CD4-positive, CD25-positive, alpha-beta regulatory T cell (primary cell): ENCODE data around the gene SNX17. TPM values are rescaled to one million over a fixed set of nuclear protein-coding genes. Genes with fewer than 3 reads are reported as not detected.
A peak's percentile ranks its signal among the peaks of the same experiment; 100 is the strongest.

Experiments
- ATAC-seq, 2 donors: fragments of 150-1000 bp; cut with Tn5 transposase; one replicate each; pipeline ENCODE4 v1.10.0; 2021; ENCODE audit warnings: low read depth in 2 of 2, moderate number of reproducible peaks in 2 of 2, moderate library complexity in 1 of 2
- DNase-seq, 3 donors: peaks; one replicate each; pipeline versions ENCODE4 v3.0.0 to v3.0.0-alpha.2; 2012 to 2022; ENCODE audit warnings: mixed read lengths in 1 of 3
- H3K27ac ChIP-seq: one replicate; pipeline ENCODE4 v1.7.0; 2013; ENCODE audit warnings: mild to moderate bottlenecking, low read length; ENCODE audit not compliant: insufficient read depth, poor library complexity, severe bottlenecking
- H3K27me3 ChIP-seq: one replicate; pipeline ENCODE4 v1.7.0; 2013; ENCODE audit warnings: low read length; ENCODE audit not compliant: control insufficient read depth, insufficient read depth
- H3K36me3 ChIP-seq: one replicate; pipeline ENCODE4 v1.7.0; 2013; ENCODE audit warnings: mild to moderate bottlenecking, low read length, moderate library complexity; ENCODE audit not compliant: control insufficient read depth, insufficient read depth
- H3K4me1 ChIP-seq: 2 replicates; pipeline ENCODE4 v1.7.0; 2013; ENCODE audit warnings: mild to moderate bottlenecking, low read length; ENCODE audit not compliant: insufficient read depth, control insufficient read depth, poor library complexity, severe bottlenecking
- H3K4me3 ChIP-seq: one replicate; pipeline ENCODE4 v1.7.0; 2013; ENCODE audit warnings: low read depth, mild to moderate bottlenecking, low read length, moderate library complexity
- H3K9me3 ChIP-seq, 2 experiments: 1 replicate in 1 of 2; 2 replicates in 1 of 2; pipeline ENCODE4 v1.7.0; 2013; ENCODE audit warnings: low read length in 2 of 2, mild to moderate bottlenecking in 1 of 2, moderate library complexity in 1 of 2; ENCODE audit not compliant: control insufficient read depth in 2 of 2
- H3K27ac Mint-ChIP-seq, 3 donors: one replicate each; pipeline ENCODE4 v1.8.0; 2020 to 2022; ENCODE audit warnings: mild to moderate bottlenecking in 3 of 3, mixed read lengths in 3 of 3, moderate library complexity in 2 of 3
- H3K27me3 Mint-ChIP-seq: one replicate; pipeline ENCODE4 v1.8.0; 2022; ENCODE audit warnings: mild to moderate bottlenecking, mixed read lengths
- H3K36me3 Mint-ChIP-seq: one replicate; pipeline ENCODE4 v1.8.0; 2020; ENCODE audit warnings: mixed read lengths
- H3K4me1 Mint-ChIP-seq, 4 donors: one replicate each; pipeline ENCODE4 v1.8.0; 2020 to 2022; ENCODE audit warnings: mixed read lengths in 4 of 4, mild to moderate bottlenecking in 1 of 4
- H3K4me3 Mint-ChIP-seq, 4 donors: one replicate each; pipeline ENCODE4 v1.8.0; 2020 to 2022; ENCODE audit warnings: mild to moderate bottlenecking in 4 of 4, mixed read lengths in 4 of 4, moderate library complexity in 3 of 4
- H3K9me3 Mint-ChIP-seq, 7 donors: one replicate each; pipeline ENCODE4 v1.8.0; 2020 to 2022; ENCODE audit warnings: mixed read lengths in 7 of 7, mild to moderate bottlenecking in 3 of 7, moderate library complexity in 2 of 7
- polyA plus RNA-seq, 4 donors: library from polyadenylated mRNA; unstranded; fragments of 300-500 nt; fragmentation: Illumina TruSeq; gene quantifications; one replicate each; pipeline ENCODE4 v1.2.3, GENCODE V29; 2021
- total RNA-seq: library from RNA; stranded (reverse); gene quantifications from one replicate; pipeline ENCODE4 v1.2.3, GENCODE V29; 2022

The SNX17 gene
- total and polyA plus RNA-seq, 5 donors from 2014 or later: 85.5 to 262 (median 229) TPM

DNA sequence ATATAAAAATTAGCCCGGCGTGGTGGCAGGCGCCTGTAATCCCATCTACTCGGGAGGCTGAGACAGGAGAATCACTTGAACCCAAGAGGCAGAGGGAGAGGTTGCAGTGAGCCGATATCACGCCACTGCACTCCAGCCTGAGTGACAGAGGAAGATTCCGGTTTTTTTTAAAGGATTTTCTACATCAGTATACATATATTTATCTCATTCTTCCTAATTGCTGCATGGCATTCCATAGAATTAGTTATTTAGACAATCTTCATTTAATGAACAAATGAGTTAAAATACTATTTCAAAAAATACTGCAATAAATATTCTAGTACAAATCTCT, 15.9 kb upstream of the SNX17 start:
- Mint-ChIP-seq H3K4me3 (peak overlapping the region; percentile 95 to 100 (median 99)), H3K27ac (no peak overlapping the region), H3K9me3 (no peaks in the 10 kb centered on the region)

DNA sequence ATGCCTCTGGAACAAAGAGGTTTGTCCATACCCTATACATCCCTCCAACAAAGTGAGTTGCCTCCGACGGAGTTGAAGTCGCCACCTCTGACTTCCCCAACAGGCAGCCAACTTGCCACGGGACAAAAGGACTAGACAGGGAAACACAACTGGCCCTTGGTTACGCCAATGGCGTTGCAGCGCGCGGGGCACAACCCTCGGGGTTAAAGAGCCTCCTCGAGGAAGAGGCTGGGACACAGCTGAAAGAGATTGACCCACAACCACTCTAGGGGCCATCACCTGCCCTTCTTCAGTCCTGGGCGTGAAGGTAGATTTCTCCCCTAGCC, 14.4 kb upstream of the SNX17 start:
- Histone ChIP-seq H3K4me1 (peaks cover 54% of the 10 kb centered on the region), H3K9me3 (no peaks in the 10 kb centered on the region), H3K27ac (peak overlapping the region; percentile 92), H3K36me3 (no peaks in the 10 kb centered on the region), H3K4me3 (peak overlapping the region; percentile 96), H3K27me3 (no peaks in the 10 kb centered on the region)
- Mint-ChIP-seq H3K4me3 (peak overlapping the region; percentile 95 to 100 (median 99)), H3K27ac (peak overlapping the region; percentile 100), H3K27me3 (peaks cover 7% of the 10 kb centered on the region), H3K9me3 (no peaks in the 10 kb centered on the region), H3K36me3 (peaks cover 7% of the 10 kb centered on the region), H3K4me1 (peaks cover 23 to 68% (median 50%) of the 10 kb centered on the region in 4 donors)
- DNase-seq: peak in 1 of 3 donors; percentile 45
- ATAC-seq: peak; percentile 2 to 10

More for the DNA sequence above, 15.9 kb upstream of the SNX17 start:
- Histone ChIP-seq H3K4me1 (peaks cover 54% of the 10 kb centered on the region), H3K27me3 (no peaks in the 10 kb centered on the region), H3K4me3 (no peak overlapping the region), H3K36me3 (peaks cover 3% of the 10 kb centered on the region), H3K9me3 (no peaks in the 10 kb centered on the region), H3K27ac (no peak overlapping the region)
- H3K4me1 Mint-ChIP-seq: peaks cover 23 to 77% (median 55%) of the 10 kb centered on the region in 4 donors
- no peak for ATAC-seq
- no peak for DNase-seq
- H3K36me3 Mint-ChIP-seq: peaks cover 12% of the 10 kb centered on the region
- H3K27me3 Mint-ChIP-seq: peaks cover 7% of the 10 kb centered on the region

DNA sequence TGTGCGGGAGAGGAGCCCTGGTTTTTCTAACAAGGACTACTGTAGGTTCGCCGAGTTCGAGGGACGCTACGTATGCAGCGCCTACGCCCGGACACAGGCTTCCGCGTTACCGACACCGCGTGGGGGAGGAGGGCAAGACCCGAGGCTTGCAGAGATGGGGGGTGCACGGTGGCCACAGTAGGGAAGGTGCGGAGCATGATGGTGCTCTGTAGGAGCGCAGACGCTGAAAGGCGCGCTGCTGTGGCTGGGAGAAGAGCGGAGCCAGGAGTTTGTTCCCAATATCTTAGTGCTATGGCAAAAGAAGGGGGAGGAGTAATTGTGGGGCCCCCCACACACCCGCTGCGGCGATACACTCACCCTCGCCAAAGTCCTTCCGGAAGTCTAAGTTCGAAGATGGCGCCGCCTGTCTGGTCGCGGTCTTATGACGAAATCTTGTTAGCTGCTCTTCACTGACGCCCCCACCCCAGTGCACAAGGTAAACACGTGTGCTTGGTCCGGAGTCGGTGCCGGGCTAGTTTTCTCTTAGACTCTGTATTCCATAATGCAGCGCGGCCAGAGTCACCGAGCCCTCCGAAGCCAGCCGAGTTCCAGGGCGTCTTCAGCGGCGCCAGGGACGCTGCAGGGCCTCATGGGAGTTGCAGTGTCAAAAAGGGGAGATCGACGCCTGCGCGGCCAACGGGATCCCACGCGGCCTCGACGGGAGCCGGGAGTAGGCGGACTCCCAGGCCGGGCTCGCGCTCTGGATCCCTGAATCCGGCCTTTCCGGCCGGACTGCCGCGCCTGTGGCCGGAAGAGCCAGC, 13.8 kb upstream of the SNX17 start, which contains the start of gene GTF3C2:
TSS of gene GTF3C2 (minus strand) at position 383 of the 800 bp plus-strand sequence. CDS start 13,210 bp downstream, outside the sequence.
- peaks cover 7% of the 10 kb centered on the region for H3K27me3 Mint-ChIP-seq
- H3K4me3 Mint-ChIP-seq: peak within 1 kb of the TSS; percentile 95 to 100 (median 99)
- peaks cover 22 to 64% (median 47%) of the 10 kb centered on the region in 4 donors for H3K4me1 Mint-ChIP-seq
- Histone ChIP-seq H3K9me3 (no peaks in the 10 kb centered on the region), H3K36me3 (no peaks in the 10 kb centered on the region), H3K27me3 (no peaks in the 10 kb centered on the region), H3K4me3 (peak within 1 kb of the TSS; percentile 96), H3K27ac (peak within 1 kb of the TSS; percentile 92), H3K4me1 (peaks cover 51% of the 10 kb centered on the region)
- no peaks in the 10 kb centered on the region for H3K9me3 Mint-ChIP-seq
- H3K36me3 Mint-ChIP-seq: peaks cover 7% of the 10 kb centered on the region
- peak; percentile 90 to 97 (median 94) for DNase-seq
- peak; percentile 83 for ATAC-seq
- peak within 1 kb of the TSS; percentile 100 for H3K27ac Mint-ChIP-seq

DNA sequence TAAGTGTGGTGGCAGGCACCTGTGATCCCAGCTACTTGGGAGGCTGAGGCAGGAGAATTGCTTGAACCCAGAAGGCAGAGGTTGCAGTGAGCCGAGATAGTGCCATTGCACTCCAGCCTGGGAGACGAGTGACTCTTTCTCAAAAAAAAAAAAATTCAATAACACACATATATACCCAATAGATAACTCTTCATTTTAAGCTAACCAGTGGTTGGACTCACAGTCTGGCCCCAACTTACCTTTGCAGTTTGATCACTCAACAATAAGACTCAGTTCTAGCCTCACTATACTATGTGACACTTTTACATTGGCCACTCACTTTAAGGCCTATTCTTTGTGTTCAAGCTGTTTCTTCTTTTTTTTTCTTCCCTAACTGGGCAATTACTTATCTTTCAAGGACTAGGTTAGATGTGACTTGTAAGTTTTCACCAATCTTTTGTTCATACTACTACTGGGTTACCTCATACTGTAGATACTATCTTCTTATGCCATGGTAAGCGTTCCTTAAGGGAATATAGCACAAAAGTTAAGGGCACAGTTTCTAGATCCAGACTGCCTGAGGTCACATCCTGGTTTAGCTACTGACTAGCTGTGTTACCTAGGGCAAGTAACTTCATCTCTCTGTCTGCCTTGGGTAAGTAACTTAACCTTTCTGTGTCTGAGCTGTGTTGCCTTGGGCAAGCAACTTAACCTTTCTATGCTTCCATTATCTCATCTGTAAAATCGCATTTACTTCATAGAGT, 7.6 kb upstream of the SNX17 start:
- Mint-ChIP-seq H3K9me3 (peaks cover 0 to 2% (median 0%) of the 10 kb centered on the region in 7 donors), H3K4me3 (peak overlapping the region in 1 of 4 donors; percentile 68), H3K27me3 (no peaks in the 10 kb centered on the region), H3K4me1 (peaks cover 4 to 16% (median 10%) of the 10 kb centered on the region in 4 donors), H3K27ac (no peak overlapping the region), H3K36me3 (peaks cover 20% of the 10 kb centered on the region)
- Histone ChIP-seq H3K36me3 (peaks cover 34% of the 10 kb centered on the region), H3K4me1 (peaks cover 3% of the 10 kb centered on the region), H3K27me3 (no peaks in the 10 kb centered on the region), H3K4me3 (no peak overlapping the region), H3K9me3 (no peaks in the 10 kb centered on the region), H3K27ac (no peak overlapping the region)
- no peak for ATAC-seq
- no peak for DNase-seq

DNA sequence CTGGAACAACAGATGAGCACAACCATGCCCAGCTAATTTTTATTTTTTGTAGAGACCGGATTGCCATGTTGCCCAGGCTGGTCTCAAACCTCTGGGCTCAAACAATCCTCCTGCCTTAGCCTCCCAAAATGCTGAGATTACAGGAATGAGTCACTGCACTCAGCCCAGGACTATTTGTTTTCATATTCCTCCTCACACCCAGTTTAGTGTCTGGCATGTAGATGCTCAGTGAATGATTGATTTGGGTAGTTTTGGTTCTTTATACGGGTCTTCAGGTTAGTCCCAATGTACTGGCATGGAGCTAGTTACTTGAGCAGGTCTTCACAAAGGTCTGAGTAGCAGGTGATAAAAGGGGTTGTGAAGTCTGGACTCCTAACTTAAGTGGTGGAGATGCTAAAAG, 6.5 kb upstream of the SNX17 start:
- no peaks in the 10 kb centered on the region for H3K27me3 ChIP-seq
- DNase-seq (no peak), ATAC-seq (no peak)
- H3K4me3 ChIP-seq: no peak overlapping the region
- Mint-ChIP-seq H3K36me3 (peaks cover 20% of the 10 kb centered on the region), H3K4me3 (peak overlapping the region in 1 of 4 donors; percentile 69), H3K9me3 (peaks cover 0 to 2% (median 0%) of the 10 kb centered on the region in 7 donors), H3K27me3 (no peaks in the 10 kb centered on the region), H3K4me1 (peaks cover 0 to 14% (median 8%) of the 10 kb centered on the region in 4 donors), H3K27ac (peak overlapping the region in 1 of 3 donors; percentile 23)
- peaks cover 2% of the 10 kb centered on the region for H3K4me1 ChIP-seq
- peaks cover 37% of the 10 kb centered on the region for H3K36me3 ChIP-seq
- no peaks in the 10 kb centered on the region for H3K9me3 ChIP-seq
- no peak overlapping the region for H3K27ac ChIP-seq

DNA sequence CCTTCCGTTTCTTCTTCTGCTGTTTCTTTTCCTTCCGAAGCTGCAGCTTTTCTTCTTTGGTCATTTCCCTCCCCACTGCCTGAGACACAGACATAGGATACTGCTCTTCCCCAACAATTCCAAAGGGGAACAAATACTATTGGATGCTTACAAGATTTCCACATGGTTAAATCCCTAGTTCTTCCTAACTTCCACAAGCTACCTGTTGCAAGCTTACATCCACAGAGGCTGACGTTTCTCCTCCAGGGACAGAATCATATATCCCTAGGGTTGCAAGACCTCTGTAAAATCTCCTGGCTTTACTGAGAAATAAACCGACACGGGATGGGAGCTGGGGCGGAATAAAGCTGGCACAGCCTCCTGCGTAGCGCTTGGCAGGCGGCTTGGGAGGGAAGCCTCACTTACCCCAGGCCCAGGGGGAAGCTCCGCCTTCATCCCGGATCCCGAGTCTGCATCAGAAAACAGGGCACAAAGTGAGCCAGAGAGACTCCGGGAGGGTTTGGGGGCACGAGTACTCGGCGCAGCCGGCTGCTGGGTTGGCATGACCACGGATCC, 868 bp upstream of the SNX17 start:
- peaks cover 24% of the 10 kb centered on the region for H3K36me3 Mint-ChIP-seq
- H3K36me3 ChIP-seq: peaks cover 46% of the 10 kb centered on the region

DNA sequence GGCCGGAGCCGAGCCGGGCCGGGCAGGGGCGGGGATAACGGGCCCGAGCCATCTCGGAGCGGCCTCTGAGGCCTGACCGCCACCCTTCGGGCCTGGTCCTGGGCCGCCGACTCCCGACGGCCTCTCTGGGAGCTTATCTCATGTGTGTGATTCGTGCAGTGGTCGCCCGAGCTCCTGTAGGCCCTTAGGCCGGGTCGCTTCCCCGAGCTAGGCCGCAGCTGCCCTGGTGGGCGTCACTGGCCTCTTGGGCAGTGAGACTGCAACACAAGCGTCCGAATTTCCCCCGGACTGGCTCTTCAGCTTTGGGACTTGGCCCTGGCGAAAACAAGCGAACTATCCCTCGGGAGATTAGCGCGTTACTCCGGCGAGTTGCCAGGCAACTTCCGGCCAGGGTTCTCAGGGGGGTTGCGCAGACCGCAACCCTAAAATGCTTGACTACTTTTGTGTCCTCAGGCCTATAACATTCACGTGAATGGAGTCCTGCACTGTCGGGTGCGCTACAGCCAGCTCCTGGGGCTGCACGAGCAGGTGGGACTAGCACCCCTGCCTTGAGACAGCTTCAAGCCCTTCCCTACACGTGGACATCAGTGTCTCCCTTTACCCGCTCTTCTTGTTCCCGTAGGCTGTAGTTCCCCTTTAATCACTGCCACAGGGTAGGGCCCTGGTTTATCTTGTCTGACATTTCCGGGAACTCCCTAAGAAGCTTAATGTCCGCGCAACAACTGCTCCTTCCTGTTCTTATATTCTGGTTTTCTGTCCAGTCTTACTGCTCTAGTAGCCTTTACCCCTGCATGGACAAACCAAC, 602 bp downstream of the SNX17 start:
- no peaks in the 10 kb centered on the region for H3K9me3 Mint-ChIP-seq
- H3K36me3 ChIP-seq: peaks cover 51% of the 10 kb centered on the region
- no peaks in the 10 kb centered on the region for H3K27me3 Mint-ChIP-seq
- peaks cover 29% of the 10 kb centered on the region for H3K36me3 Mint-ChIP-seq
- H3K4me1 Mint-ChIP-seq: peaks cover 3 to 58% (median 41%) of the 10 kb centered on the region in 4 donors
- H3K4me3 Mint-ChIP-seq: peak overlapping the region; percentile 91 to 100 (median 100)
- ATAC-seq (peak in 1 of 2 donors; percentile 0), DNase-seq (peak; percentile 24 to 66 (median 28))
- H3K27ac ChIP-seq: peak overlapping the region; percentile 88
- no peaks in the 10 kb centered on the region for H3K9me3 ChIP-seq
- H3K27ac Mint-ChIP-seq: peak overlapping the region; percentile 94 to 98 (median 97)
- peak overlapping the region; percentile 77 for H3K4me3 ChIP-seq
- H3K4me1 ChIP-seq: peaks cover 31% of the 10 kb centered on the region
- no peaks in the 10 kb centered on the region for H3K27me3 ChIP-seq

More for the DNA sequence above, 868 bp upstream of the SNX17 start:
- Mint-ChIP-seq H3K27me3 (no peaks in the 10 kb centered on the region), H3K27ac (peak overlapping the region; percentile 93 to 95 (median 94)), H3K4me3 (peak overlapping the region; percentile 91 to 100 (median 99)), H3K9me3 (no peaks in the 10 kb centered on the region), H3K4me1 (peaks cover 3 to 55% (median 38%) of the 10 kb centered on the region in 4 donors)
- DNase-seq (no peak), ATAC-seq (no peak)
- Histone ChIP-seq H3K27ac (peak overlapping the region; percentile 88), H3K4me3 (peak overlapping the region; percentile 87), H3K9me3 (no peaks in the 10 kb centered on the region), H3K4me1 (peaks cover 31% of the 10 kb centered on the region), H3K27me3 (no peaks in the 10 kb centered on the region)
